NCI-H524 (cell line): ENCODE data around the gene BRD3OS.

Experiments used
- DNase-seq, 2 experiments: peaks; one replicate each; lab custom pipeline; 2025; lab: John Stamatoyannopoulos, UW

Gene BRD3OS

DNA sequence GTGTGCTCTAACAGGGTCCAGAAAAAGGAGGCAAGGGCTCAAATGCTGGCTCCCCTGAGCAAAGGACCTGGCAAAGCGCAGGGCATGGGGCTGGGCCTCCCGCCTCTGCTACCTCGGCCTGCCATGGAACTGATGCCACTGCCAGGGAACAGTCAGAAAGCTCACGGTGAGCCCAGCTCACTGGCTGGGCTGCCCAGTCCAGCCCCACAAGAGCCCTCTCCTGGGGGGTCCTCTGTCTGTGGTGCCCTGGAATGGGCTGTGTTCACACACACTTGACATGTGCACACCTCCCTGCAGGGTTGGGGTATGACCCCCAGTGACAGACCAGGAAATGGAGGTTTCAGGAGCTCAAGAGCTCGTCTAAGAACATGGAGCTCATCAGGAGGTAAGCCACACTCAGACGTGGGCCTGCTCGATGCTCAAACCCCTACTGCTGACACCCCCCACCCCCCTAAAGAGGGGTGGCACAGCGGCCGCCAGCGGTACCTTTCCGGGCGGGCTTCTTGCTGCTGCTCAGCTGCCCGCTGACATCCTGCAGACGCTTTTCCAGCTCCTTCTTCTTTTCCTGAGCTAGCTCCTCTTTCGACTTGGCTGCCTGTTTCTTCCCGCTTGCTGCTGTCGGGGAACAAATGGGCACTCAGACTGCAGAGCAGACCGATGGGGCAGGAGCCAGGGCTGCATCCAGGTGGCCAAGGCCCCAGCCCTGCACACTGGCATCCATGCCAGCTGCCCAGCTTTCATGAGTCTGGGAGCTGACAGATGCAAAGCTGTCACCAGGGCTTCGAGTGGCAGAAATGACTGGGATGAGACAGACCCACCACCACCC, 9.1 kb downstream of the BRD3OS start:
- DNase-seq = no peak

- no peak for DNase-seq
Observed at GRCh38 chr9:134035041-134036039, 10.1 kb downstream of the BRD3OS start.

DNA sequence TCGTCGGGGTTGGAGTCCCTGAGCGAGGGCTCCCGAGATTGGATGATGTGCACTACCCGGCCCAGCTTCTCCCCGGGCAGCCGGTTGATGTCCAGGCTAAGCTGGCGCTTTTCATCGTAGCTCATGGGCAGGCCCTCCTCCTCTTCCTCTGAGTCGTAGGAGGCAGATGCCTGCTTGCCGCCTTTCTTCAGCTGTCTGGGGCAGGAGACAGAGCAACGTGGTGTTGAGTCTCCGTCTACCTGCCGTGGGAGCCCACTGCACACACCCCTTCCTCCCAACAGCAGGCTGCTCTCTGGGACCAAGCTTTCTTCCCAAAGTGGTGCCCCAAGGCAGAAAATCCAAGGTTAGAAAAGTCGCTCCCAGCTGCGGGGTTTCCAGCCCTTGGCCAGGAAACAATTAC, 10.8 kb downstream of the BRD3OS start:
- no peak for DNase-seq

- no peak for DNase-seq
Observed at GRCh38 chr9:134037641-134038040, 12.4 kb downstream of the BRD3OS start.

DNA sequence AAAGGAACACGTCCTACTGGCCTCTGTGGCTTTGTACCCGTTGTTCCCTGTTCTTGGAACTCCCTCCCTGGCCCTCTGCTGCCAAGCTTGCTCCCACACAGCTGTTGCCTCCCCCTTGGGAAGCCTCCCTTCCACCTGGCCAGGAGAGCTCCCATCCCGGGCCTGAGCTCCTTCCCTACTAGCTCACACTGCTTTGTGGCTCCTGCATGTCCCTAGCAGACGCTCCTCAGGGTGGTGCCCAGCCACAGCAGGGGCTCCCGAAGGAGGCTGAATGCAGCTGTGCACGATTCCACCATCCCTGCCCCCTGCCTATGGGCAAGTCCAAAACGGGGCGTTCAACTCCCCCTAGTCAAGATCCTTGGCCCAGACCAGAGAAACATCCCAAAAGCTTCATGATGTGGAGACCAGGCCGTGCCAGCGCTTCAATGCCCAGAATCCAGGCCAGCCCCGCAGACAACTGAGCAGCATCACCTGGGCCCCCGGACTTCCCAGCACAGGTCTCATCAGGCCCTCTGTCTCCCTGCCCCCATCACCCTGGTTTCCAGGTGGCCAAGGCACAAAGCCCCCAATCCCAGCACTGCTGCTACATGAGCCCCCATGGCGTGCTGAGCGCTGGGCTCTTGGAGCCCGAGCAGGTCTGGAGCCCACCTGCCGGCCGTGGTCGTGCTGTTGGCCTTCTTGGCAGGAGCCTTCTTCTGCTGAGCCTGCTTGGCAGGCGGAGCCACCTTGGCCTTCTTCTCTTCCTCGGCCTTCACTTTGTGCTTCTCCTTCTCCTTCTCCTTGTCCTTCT, 14.3 kb downstream of the BRD3OS start:
- no peak for DNase-seq

GRCh38 chr9:134040176-134040565, 14.9 kb downstream of the BRD3OS start:
- no peak for DNase-seq

DNA sequence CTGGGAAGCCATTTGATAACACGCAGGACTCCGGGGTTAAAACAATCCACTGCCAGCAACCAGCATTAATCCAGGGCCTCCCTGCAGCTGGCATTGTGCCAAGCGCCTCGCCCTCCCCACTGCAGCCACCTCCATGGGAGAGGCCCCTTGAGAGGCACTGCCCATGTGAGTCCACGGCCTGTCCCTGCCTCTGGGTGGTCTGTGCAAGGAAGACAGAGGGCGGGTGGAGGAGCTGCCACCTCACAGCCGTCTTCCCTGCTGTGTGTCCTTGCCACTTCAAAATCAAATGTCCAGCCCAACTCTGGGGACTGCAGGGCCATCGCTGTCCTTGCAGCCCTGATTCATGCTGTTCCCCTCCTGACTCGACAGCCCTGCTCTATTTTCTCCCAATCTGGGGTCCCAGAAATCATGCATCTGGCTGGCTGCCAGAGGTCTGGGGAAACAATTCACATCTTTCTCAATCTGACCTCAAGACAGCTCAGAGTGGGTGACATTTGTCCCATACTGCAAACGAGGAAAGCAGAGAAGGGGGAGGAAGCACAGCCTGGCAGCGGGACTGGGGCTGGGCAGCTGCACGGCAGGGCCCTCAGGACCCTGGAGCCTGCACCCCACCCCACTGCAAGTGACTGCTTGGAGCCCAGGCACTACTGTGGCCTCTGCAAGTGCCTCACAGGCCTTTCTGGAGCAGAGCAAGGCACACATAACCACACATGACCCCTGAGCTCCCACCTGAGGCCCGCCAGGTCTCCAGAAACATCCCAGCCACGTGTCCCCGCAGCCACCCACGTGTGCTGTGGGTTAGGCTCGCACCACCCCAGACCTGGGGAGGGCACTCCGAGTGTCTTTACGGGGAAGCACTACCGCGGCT, 15.7 kb downstream of the BRD3OS start:
- DNase-seq = no peak

- DNase-seq = no peak
Observed at GRCh38 chr9:134041649-134041962, 16.3 kb downstream of the BRD3OS start.

GRCh38 chr9:134043531-134043988, 18.3 kb downstream of the BRD3OS start:
- no peak for DNase-seq

DNA sequence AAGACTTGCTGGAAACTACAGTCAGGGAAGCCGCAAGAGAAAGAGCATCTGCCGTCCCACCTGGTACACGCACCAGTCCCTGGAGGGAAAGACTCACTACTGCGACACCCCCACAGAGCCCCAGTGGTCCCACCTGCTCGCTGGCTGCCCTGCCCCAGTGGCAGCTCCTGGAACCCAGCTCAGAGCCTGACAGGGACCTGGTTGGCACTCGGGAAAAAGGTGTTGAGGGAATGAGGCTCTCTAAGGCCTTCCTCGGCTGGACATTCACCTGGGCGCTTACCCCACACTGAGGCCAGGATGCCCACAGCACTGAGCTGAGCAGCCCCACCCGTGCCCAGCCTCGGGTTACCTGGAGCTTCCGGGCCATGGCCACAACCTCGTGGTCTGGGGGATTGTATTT, 19.7 kb downstream of the BRD3OS start:
- DNase-seq = no peak

DNA sequence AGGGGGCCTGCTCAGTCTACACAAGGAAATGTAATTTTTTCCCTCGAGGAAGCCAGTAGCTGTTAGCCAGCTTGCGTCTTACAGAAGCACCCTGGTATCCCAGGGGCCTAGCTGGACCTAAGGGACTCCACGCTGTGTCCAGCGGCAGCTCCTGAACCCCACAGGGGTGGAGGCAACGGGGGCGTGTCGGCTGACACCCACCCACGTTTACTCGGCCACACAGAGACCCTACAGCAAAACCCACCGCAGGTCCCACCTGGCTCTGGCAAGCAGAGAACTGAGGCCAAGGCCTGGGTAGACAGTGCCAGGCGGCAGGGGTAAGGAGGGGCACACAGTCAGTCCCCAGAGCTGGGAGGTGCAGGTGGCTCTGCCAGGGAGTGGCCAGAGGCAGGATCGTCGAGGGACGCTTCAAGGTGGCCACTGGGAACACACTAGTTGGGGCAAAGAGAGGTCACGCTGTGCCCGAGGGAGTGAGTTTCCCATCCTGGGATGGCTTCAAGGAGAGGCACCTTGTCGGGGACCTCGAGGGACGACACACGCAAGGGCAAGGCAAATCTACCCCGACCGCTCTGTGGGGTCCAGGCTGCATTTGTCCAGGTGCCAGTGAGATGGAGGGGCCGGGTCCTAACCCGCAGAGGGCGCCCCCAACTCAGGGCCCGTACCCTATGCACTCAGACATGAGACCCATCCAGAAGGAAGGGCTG, 20.7 kb downstream of the BRD3OS start:
- DNase-seq = no peak

- no peak for DNase-seq
Observed at GRCh38 chr9:134046894-134047681, 21.8 kb downstream of the BRD3OS start.

DNA sequence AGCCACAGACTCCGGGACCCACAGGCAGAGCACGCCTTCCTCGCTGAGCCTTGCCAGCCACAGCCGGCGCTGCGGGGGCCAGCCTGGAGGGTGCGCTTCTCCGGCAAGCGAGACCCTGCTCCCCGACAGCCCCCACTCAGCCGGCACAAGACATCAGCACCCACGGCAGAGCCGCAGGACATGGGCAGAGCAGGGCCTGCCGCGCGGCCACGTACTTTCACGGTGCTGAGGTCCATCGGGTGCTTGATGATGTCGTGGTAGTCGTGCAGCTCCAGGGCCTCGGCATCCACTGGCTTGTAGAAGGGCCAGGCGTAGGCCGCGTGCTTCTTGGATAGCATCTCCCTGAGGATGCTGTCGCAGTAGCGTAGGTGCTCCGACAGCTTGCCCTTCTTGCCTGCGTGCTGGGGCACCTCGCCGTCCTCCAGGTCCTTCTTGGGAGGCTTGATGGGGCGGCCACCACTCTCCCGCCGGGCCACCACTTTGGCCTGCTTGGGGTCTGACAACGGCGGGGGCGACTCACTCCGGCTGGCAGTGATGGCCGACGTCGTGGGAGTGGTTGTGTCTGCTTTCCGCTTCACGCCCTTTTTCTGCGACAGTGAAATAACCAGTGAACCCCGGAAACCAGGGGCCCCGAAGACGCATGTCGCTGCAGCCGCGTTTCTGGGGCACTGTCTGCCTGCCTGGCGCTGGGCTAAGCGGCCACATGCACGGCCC, 22.7 kb downstream of the BRD3OS start:
- DNase-seq = no peak

DNA sequence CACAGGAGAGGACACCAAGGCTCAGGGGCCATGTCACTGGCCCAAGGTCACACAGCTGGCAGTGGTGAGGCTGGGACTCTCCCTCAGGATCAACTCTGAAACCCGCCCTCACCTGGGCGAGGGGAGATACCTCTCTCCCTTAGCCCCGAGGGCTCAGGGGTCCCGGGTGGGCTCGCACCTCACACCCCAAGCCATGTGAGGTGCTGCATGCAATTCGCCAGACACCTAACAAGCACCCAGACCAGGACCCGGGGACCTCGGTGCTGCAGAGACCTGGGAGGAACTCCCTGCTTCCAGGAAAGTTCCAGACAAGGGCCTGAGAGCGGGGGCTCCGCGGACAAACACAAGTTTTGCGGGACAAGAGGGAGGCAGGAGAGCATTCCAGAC, 23.3 kb downstream of the BRD3OS start:
- no peak for DNase-seq

GRCh38 chr9:134049236-134049635, 24.0 kb downstream of the BRD3OS start:
- DNase-seq = no peak

DNA sequence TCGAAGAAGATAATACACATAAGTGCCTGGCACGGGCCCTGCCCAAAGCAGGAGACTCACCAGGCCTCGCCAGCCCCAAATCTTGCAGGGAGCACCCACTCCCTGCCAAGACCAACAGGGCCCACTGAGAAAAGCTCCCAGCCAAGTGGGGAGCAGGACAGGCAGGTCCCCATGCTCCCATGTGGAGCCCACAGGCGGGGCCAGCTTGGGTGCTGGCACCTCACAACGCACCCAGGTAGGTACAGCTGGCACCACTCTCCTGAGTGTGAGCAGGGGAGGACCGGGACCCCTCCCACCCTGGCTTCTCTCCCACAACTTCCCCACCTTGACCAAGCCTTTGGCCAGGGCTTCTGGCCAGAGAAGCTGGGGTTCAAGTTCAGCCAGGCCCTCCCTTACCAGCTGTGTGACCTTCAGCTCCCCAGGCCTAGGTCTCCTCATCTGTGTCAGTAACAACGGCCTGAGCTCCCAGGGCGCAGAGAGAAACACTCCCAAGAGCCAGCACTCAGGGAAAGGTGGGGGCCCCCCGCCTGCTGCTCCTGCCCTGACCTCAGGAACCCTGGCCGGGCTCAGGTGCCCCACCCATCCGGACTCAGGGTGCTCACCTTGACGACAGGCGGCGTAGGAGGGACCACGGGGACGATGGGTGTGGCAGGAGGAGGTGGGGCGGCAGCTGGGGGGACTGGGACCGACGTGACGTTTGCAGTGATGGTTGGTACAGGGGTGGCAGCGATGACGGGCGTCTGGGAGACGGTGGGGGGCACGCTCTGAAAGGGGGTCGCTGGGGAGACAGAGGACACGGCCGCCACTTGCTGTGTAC, 24.7 kb downstream of the BRD3OS start:
- no peak for DNase-seq

- DNase-seq = no peak
Observed at GRCh38 chr9:134050726-134051125, 25.4 kb downstream of the BRD3OS start.

- DNase-seq = no peak
Observed at GRCh38 chr9:134051319-134051718, 26.0 kb downstream of the BRD3OS start.
